Epithelial cell of proximal tubule (primary cell): ENCODE data around the gene CBFA2T3. TPM values are rescaled to one million over a fixed set of nuclear protein-coding genes. Genes with fewer than 3 reads are reported as not detected.

ENCODE experiments used
- DNase-seq: peaks from one replicate; pipeline ENCODE4 v3.0.0-alpha.2; 2011; ENCODE audit warnings: low read depth
- H3K4me3 ChIP-seq: 2 replicates; pipeline ENCODE4 v1.5.1; 2011; ENCODE audit warnings: low read depth, mild to moderate bottlenecking, low read length
- CTCF ChIP-seq: conservative IDR thresholded peaks from 2 replicates; pipeline ENCODE4 v1.5.1; 2012; ENCODE audit warnings: low read depth, mild to moderate bottlenecking, low read length
- total RNA-seq: library from RNA; depleted of rRNA; stranded (reverse); fragments of >200 nt; gene quantifications from 2 replicates; pipeline ENCODE4 v1.2.3, GENCODE V29; 2015

CBFA2T3 gene
- total RNA-seq, 1 donor from 2014 or later, result 0.86 TPM

- no peak overlapping the region for H3K4me3 ChIP-seq
- TF ChIP-seq CTCF, result no peak
- no peak for DNase-seq
These were observed 107.9 kb downstream of the CBFA2T3 start for GRCh38 chr16:88868974-88869672.

GRCh38 chr16:88867581-88868246 is 109.3 kb downstream of the CBFA2T3 start:
- no peak overlapping the region for H3K4me3 ChIP-seq
- TF ChIP-seq CTCF, result no peak

GRCh38 chr16:88866151-88866920 is 110.7 kb downstream of the CBFA2T3 start, which contains the start of gene PABPN1L:
TSS of gene PABPN1L (minus strand) at chr16:88866660. CDS start at chr16:88866606, 54 bp downstream.
- DNase-seq, result no peak
- H3K4me3 ChIP-seq, result no peak within 1 kb of the TSS
- no peak for TF ChIP-seq CTCF

More at GRCh38 chr16:88867581-88868246, 109.3 kb downstream of the CBFA2T3 start:
- no peak for DNase-seq

- no peak for TF ChIP-seq CTCF
- no peak overlapping the region for H3K4me3 ChIP-seq
- DNase-seq, result no peak
These were observed 111.3 kb downstream of the CBFA2T3 start for GRCh38 chr16:88865742-88866141.

GRCh38 chr16:88865310-88865709 is 111.7 kb downstream of the CBFA2T3 start:
- no peak for DNase-seq
- no peak for TF ChIP-seq CTCF
- no peak overlapping the region for H3K4me3 ChIP-seq

- no peak for DNase-seq
- TF ChIP-seq CTCF, result no peak
These were observed 112.5 kb downstream of the CBFA2T3 start for GRCh38 chr16:88864521-88864920.

More at GRCh38 chr16:88864521-88864920, 112.5 kb downstream of the CBFA2T3 start:
- no peak overlapping the region for H3K4me3 ChIP-seq
